H1 (cell line): Measurements from ENCODE around the gene DENND4A. TPM values are rescaled to one million over a fixed set of nuclear protein-coding genes. Genes with fewer than 3 reads are reported as not detected.

Experiments used
- CTCF ChIA-PET: fragments of 300-600 bp; sonication (Branson Sonifier 250); formaldehyde crosslinking; loops from one replicate; lab custom pipeline; 2021; ENCODE audit not compliant: partially characterized antibody; lab: Charles Lee
- POLR2A ChIA-PET: fragments of 300-600 bp; sonication (Branson Sonifier 250); formaldehyde crosslinking; loops from one replicate; lab custom pipeline; 2021; ENCODE audit warnings: inconsistent platforms; ENCODE audit not compliant: partially characterized antibody; lab: Charles Lee
- DNase-seq, 2 experiments: peaks; one replicate each; pipeline versions ENCODE4 v3.0.0 to v3.0.0-alpha.2; 2010 to 2022; ENCODE audit warnings: low spot score in 2 of 2, low read depth in 1 of 2, mixed read lengths in 1 of 2
- FAIRE-seq: peaks from 2 replicates; lab custom pipeline; 2011; peaks lifted over from hg19 to GRCh38; lab: Jason Lieb, UNC
- H2AFZ ChIP-seq: 2 replicates; pipeline ENCODE4 v1.8.1; 2012; ENCODE audit warnings: low read length, inconsistent platforms
- H2AK5ac ChIP-seq: 2 replicates; pipeline ENCODE4 v1.6.1; 2013; ENCODE audit warnings: low read depth, low read length
- H2BK120ac ChIP-seq: replicated peaks from 2 replicates; pipeline ENCODE3; 2013; ENCODE audit warnings: low read depth, low read length, inconsistent platforms
- H2BK12ac ChIP-seq: 2 replicates; pipeline ENCODE4 v1.6.1; 2013; ENCODE audit warnings: low read depth, low read length
- H2BK15ac ChIP-seq: 2 replicates; pipeline ENCODE4 v1.6.1; 2013; ENCODE audit warnings: low read length
- H2BK20ac ChIP-seq: 2 replicates; pipeline ENCODE4 v1.6.1; 2013; ENCODE audit warnings: low read length
- H2BK5ac ChIP-seq: 2 replicates; pipeline ENCODE4 v1.6.1; 2013; ENCODE audit warnings: low read depth, low read length
- H3K14ac ChIP-seq: 2 replicates; pipeline ENCODE4 v1.6.1; 2013; ENCODE audit warnings: inconsistent platforms; ENCODE audit not compliant: insufficient read length
- H3K18ac ChIP-seq: 2 replicates; pipeline ENCODE4 v1.6.1; 2013; ENCODE audit warnings: low read length; ENCODE audit errors: extremely low read depth
- H3K23ac ChIP-seq: 2 replicates; pipeline ENCODE4 v1.6.1; 2013; ENCODE audit warnings: inconsistent platforms; ENCODE audit not compliant: insufficient read length
- H3K23me2 ChIP-seq: 2 replicates; pipeline ENCODE4 v1.6.1; 2013; ENCODE audit warnings: low read depth, low read length
- H3K27ac ChIP-seq: 2 replicates; pipeline ENCODE4 v1.6.1; 2011; ENCODE audit warnings: low read depth, low read length, inconsistent platforms
- H3K27me3 ChIP-seq, 4 experiments: replicated peaks in 1 of 4; 1 replicate in 1 of 4; 2 replicates in 3 of 4; pipeline versions ENCODE4 v1.6.1 to v1.8.1; 2011 to 2013; ENCODE audit warnings: low read length in 3 of 4, mild to moderate bottlenecking in 3 of 4, inconsistent platforms in 2 of 4, mixed read lengths in 2 of 4, moderate library complexity in 1 of 4; ENCODE audit not compliant: control insufficient read depth in 3 of 4, insufficient read depth in 3 of 4; ENCODE audit errors: extremely low read depth in 1 of 4
- H3K36me3 ChIP-seq, 4 experiments: 2 replicates each; pipeline versions ENCODE4 v1.6.1 to v1.8.1; 2011 to 2013; ENCODE audit warnings: mild to moderate bottlenecking in 4 of 4, low read length in 3 of 4, moderate library complexity in 2 of 4, control low read depth in 1 of 4, inconsistent platforms in 1 of 4; ENCODE audit not compliant: insufficient read depth in 4 of 4, control insufficient read depth in 2 of 4
- H3K4ac ChIP-seq: replicated peaks from 2 replicates; pipeline ENCODE3; 2013; ENCODE audit warnings: low read length, low read depth, mixed read lengths, inconsistent platforms; ENCODE audit not compliant: insufficient read length
- H3K4me1 ChIP-seq, 4 experiments: replicated peaks in 1 of 4; 1 replicate in 1 of 4; 2 replicates in 3 of 4; pipeline versions ENCODE4 v1.6.1 to v1.8.1; 2011 to 2013; ENCODE audit warnings: low read length in 3 of 4, inconsistent platforms in 2 of 4, mixed read lengths in 1 of 4; ENCODE audit not compliant: insufficient read depth in 4 of 4, control insufficient read depth in 3 of 4
- H3K4me2 ChIP-seq, 2 experiments: 2 replicates each; pipeline versions ENCODE4 v1.6.1 to v1.8.1; 2011 to 2013; ENCODE audit warnings: low read depth in 2 of 2, low read length in 2 of 2, control low read depth in 1 of 2, inconsistent platforms in 1 of 2, mild to moderate bottlenecking in 1 of 2; ENCODE audit not compliant: insufficient read depth in 1 of 2
- H3K4me3 ChIP-seq, 4 experiments: fragments of 200-600, 300-600 bp in 1 of 4; sonication (generic), shearing (Covaris generic), sonication (Bioruptor Twin) in 1 of 4; 2 replicates each; pipeline versions ENCODE4 v1.5.1 to v1.8.1; 2011 to 2016; ENCODE audit warnings: low read length in 4 of 4, low read depth in 3 of 4, control low read depth in 2 of 4, inconsistent platforms in 2 of 4, mild to moderate bottlenecking in 2 of 4, mixed read lengths in 1 of 4, moderate library complexity in 1 of 4; ENCODE audit not compliant: insufficient read depth in 2 of 4; ENCODE audit errors: extremely low read depth in 1 of 4
- H3K56ac ChIP-seq: replicated peaks from 2 replicates; pipeline ENCODE3; 2013; ENCODE audit warnings: low read depth, mild to moderate bottlenecking, mixed read lengths, low read length, inconsistent platforms; ENCODE audit not compliant: insufficient read length
- H3K79me1 ChIP-seq: 2 replicates; pipeline ENCODE4 v1.6.1; 2013; ENCODE audit warnings: low read depth, low read length, control low read depth
- H3K79me2 ChIP-seq, 2 experiments: 2 replicates each; pipeline versions ENCODE4 v1.6.1 to v1.8.1; 2012 to 2013; ENCODE audit warnings: low read length in 2 of 2, mild to moderate bottlenecking in 2 of 2, inconsistent platforms in 1 of 2; ENCODE audit not compliant: insufficient read depth in 2 of 2, control insufficient read depth in 1 of 2
- H3K9ac ChIP-seq, 4 experiments: replicated peaks in 1 of 4; 1 replicate in 1 of 4; 2 replicates in 3 of 4; pipeline versions ENCODE4 v1.6.1 to v1.8.1; 2011 to 2013; ENCODE audit warnings: low read depth in 3 of 4, low read length in 3 of 4, control low read depth in 2 of 4, mild to moderate bottlenecking in 2 of 4, moderate library complexity in 2 of 4, inconsistent platforms in 1 of 4; ENCODE audit errors: extremely low read depth in 1 of 4
- H3K9me3 ChIP-seq, 2 experiments: 2 replicates each; pipeline versions ENCODE4 v1.6.1 to v1.8.1; 2012 to 2013; ENCODE audit warnings: mild to moderate bottlenecking in 2 of 2, moderate library complexity in 2 of 2, control low read depth in 1 of 2, inconsistent platforms in 1 of 2, low read depth in 1 of 2, low read length in 1 of 2, mixed read lengths in 1 of 2; ENCODE audit not compliant: insufficient read depth in 2 of 2
- H4K20me1 ChIP-seq, 2 experiments: replicated peaks in 1 of 2; 2 replicates each; pipeline versions ENCODE3 to v1.8.1; 2011 to 2013; ENCODE audit warnings: inconsistent platforms in 2 of 2, low read length in 2 of 2, mild to moderate bottlenecking in 1 of 2; ENCODE audit not compliant: insufficient read depth in 2 of 2, control insufficient read depth in 1 of 2
- H4K5ac ChIP-seq: 2 replicates; pipeline ENCODE4 v1.6.1; 2013; ENCODE audit warnings: low read length, low read depth, mixed read lengths, inconsistent platforms; ENCODE audit not compliant: insufficient read length
- H4K8ac ChIP-seq: 2 replicates; pipeline ENCODE4 v1.8.0; 2013; ENCODE audit warnings: mild to moderate bottlenecking, moderate library complexity, low read length, inconsistent platforms; ENCODE audit not compliant: insufficient read depth; ENCODE audit errors: extremely low read depth
- H4K91ac ChIP-seq: replicated peaks from 2 replicates; pipeline ENCODE3; 2013; ENCODE audit warnings: low read length, mixed read lengths, inconsistent platforms; ENCODE audit not compliant: insufficient read length
- SIN3A ChIP-seq, 2 experiments: IDR thresholded peaks in 1 of 2; conservative IDR thresholded peaks in 1 of 2; 2 replicates each; pipeline ENCODE4 v1.6.1; 2011 to 2012; ENCODE audit warnings: low read length in 2 of 2, improper control_type of control experiment in 1 of 2, low read depth in 1 of 2, mild to moderate bottlenecking in 1 of 2
- TAF7 ChIP-seq: optimal IDR thresholded peaks from 2 replicates; pipeline ENCODE3; 2011; ENCODE audit warnings: low read depth, mild to moderate bottlenecking, inconsistent platforms, low read length, moderate library complexity, borderline replicate concordance
- WGBS, 2 experiments: shearing (Covaris generic) in 1 of 2; methylation state at CpG; one replicate each; pipeline versions ENCODE4 v1.1.6 to v1.1.7; 2013 to 2015; ENCODE audit warnings: low lambda C conversion rate in 2 of 2, mixed read lengths in 2 of 2, inconsistent platforms in 1 of 2, low coverage in 1 of 2, missing lambda C conversion rate in 1 of 2; ENCODE audit not compliant: insufficient replicate concordance in 2 of 2, insufficient coverage in 1 of 2, insufficient read length in 1 of 2; ENCODE audit errors: extremely low coverage in 1 of 2, missing lambda C conversion rate in 1 of 2; 5-methylcytosine and 5-hydroxymethylcytosine counted together
- polyA plus RNA-seq, 7 experiments: library from polyadenylated mRNA; depleted of rRNA in 3 of 7; stranded (reverse) in 5 of 7; unstranded in 2 of 7; fragments of >200 nt in 5 of 7; fragments of 200-250 nt in 2 of 7; gene quantifications; 1 replicate in 5 of 7; 2 replicates in 1 of 7; 4 replicates in 1 of 7; pipeline versions ENCODE4 v1.2.1 to v1.2.3, GENCODE V29; 2011 to 2013; ENCODE audit warnings: missing spikeins in 2 of 7, mixed read lengths in 2 of 7
- total RNA-seq: library from RNA; stranded (reverse); fragmentation: NEBNext Ultra II Directional; extraction: Animal tissue kit (Norgen Biotek cat#: 25700); gene quantifications from 2 replicates; pipeline ENCODE4 v1.2.1, GENCODE V29; 2021
- TF ChIP-seq, protein P1 (sequence below), 3 experiments: IDR thresholded peaks; 1 replicate in 2 of 3; 2 replicates in 1 of 3; pipeline versions ENCODE4 v1.5.1 to v1.6.1; 2011; ENCODE audit warnings: low read length in 3 of 3, mild to moderate bottlenecking in 3 of 3, inconsistent platforms in 2 of 3, low read depth in 1 of 3, moderate library complexity in 1 of 3; ENCODE audit not compliant: insufficient read depth in 1 of 3; ENCODE audit errors: control extremely low read depth in 1 of 3

DENND4A gene
- total and polyA plus RNA-seq, 2 of the 8 experiments (the other 6 are each of a cell fraction or from before 2014, with no cell fraction given) = 1.3 to 4.7 TPM

DNA sequence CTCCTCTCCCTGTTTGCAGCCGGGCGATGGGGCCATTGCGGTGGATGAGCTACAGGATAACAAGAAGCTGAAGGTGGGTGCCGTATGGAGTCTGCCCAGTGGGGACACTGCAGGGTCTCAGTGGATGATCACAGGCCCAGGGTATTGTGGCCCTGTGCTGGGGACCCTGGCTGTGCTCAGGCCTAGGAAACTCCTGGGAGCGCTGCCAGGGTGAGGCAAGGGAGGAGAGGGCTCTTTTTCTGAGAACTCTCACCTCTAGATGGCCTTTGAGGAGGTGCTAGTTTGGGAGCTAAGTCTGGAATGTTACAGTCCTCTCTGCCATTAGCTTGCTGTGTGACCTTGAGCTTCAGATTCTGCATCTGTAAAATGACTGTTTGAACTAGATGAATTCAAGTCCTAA, 154.0 kb downstream of the DENND4A start:
- H3K27ac ChIP-seq = no peak overlapping the region
- no peak overlapping the region for H4K5ac ChIP-seq
- H4K91ac ChIP-seq = no peak overlapping the region
- H3K4ac ChIP-seq = no peak overlapping the region
- CTCF ChIA-PET = interaction anchor here (0.7 to 10.9 kb wide), 34 partner anchors 10 to 563 kb away, joined by 3 to 134 read pairs (median 4); partner anchors contain the start of genes INTS14 and SLC24A1
- H4K8ac ChIP-seq = no peak overlapping the region
- no peak overlapping the region for H2BK15ac ChIP-seq
- DNase-seq (no peak), FAIRE-seq (no peak)
- H3K9me3 ChIP-seq = no peaks in the 10 kb centered on the region
- H3K23me2 ChIP-seq = no peaks in the 10 kb centered on the region
- POLR2A ChIA-PET = interaction anchor here (0.9 to 2.0 kb wide), 2 partner anchors 27 to 231 kb away, joined by 3 to 7 read pairs; partner anchors contain the start of genes INTS14 and RAB11A
- H3K27me3 ChIP-seq = no peaks in the 10 kb centered on the region; a peak in 1 of 7 replicates
- no peaks in the 10 kb centered on the region for H3K79me2 ChIP-seq
- peak overlapping the region; percentile 75; the same call in 1 of the 2 replicates for H2BK12ac ChIP-seq
- H2BK120ac ChIP-seq = no peak overlapping the region
- no peaks in the 10 kb centered on the region for H4K20me1 ChIP-seq
- no peak overlapping the region for H2AK5ac ChIP-seq
- H3K4me2 ChIP-seq = no peak overlapping the region
- no peak overlapping the region for H2BK20ac ChIP-seq
- no peak overlapping the region for H3K4me3 ChIP-seq
- no peak overlapping the region for H3K23ac ChIP-seq
- H3K79me1 ChIP-seq = no peaks in the 10 kb centered on the region
- TF ChIP-seq, protein P1, sequence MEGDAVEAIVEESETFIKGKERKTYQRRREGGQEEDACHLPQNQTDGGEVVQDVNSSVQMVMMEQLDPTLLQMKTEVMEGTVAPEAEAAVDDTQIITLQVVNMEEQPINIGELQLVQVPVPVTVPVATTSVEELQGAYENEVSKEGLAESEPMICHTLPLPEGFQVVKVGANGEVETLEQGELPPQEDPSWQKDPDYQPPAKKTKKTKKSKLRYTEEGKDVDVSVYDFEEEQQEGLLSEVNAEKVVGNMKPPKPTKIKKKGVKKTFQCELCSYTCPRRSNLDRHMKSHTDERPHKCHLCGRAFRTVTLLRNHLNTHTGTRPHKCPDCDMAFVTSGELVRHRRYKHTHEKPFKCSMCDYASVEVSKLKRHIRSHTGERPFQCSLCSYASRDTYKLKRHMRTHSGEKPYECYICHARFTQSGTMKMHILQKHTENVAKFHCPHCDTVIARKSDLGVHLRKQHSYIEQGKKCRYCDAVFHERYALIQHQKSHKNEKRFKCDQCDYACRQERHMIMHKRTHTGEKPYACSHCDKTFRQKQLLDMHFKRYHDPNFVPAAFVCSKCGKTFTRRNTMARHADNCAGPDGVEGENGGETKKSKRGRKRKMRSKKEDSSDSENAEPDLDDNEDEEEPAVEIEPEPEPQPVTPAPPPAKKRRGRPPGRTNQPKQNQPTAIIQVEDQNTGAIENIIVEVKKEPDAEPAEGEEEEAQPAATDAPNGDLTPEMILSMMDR (IDR thresholded peaks at IDR 0.05; ENCODE audit: control extremely low read depth in 1 of 3, insufficient read depth in 1 of 3, low read depth in 1 of 3, low read length in 3 of 3) = peak in 1 of 3 experiments; percentile 20; a peak in 1 of 4 replicates
- no peak for TF ChIP-seq TAF7
- TF ChIP-seq SIN3A (conservative IDR thresholded peaks at IDR 0.05 in 1 of 2, IDR thresholded peaks at IDR 0.05 in 1 of 2; ENCODE audit: low read depth in 1 of 2, low read length in 2 of 2) = no peak
- TF ChIP-seq, all 59 proteins: peak for 1
- no peak overlapping the region for H3K56ac ChIP-seq
- H3K36me3 ChIP-seq = no peaks in the 10 kb centered on the region
- 81% methylated on average over 5 of the region's 5 CpGs; no CpG with 5 or more reads in 1 of the 2 experiments for WGBS, 2 experiments
- H2AFZ ChIP-seq = 0 out of 2 replicates have a peak overlapping the region, but pooled peaks have one; percentile 6
- no peak overlapping the region for H3K9ac ChIP-seq
- peaks cover 0 to 3% (median 0%) of the 10 kb centered on the region in 4 experiments; a peak in 1 of 7 replicates for H3K4me1 ChIP-seq
- H3K14ac ChIP-seq = no peak overlapping the region
- H3K18ac ChIP-seq = no peak overlapping the region
- 0 out of 2 replicates have a peak overlapping the region, but pooled peaks have one; percentile 9 for H2BK5ac ChIP-seq
